ENCODE measurements around the gene DLGAP1.

GRCh38 chr18:4256766-4257417 lies 198.2 kb downstream of the DLGAP1 start:
- TF ChIP-seq PRDM15 (CRISPR knock-in tag; IDR thresholded peaks at IDR 0.05): no peak
- TF ChIP-seq HDAC6 (IDR thresholded peaks at IDR 0.05; ENCODE audit: unreplicated experiment): no peak
- TF ChIP-seq MAX (IDR thresholded peaks at IDR 0.05; ENCODE audit: low read depth, low read length): no peak; the same call in 1 of the 2 replicates
- no peak for TF ChIP-seq POLR2A (IDR thresholded peaks at IDR 0.05; ENCODE audit: low read depth, low read length)
- TF ChIP-seq CTCF (IDR thresholded peaks at IDR 0.05 in 2 of 3, conservative IDR thresholded peaks at IDR 0.05 in 1 of 3; ENCODE audit: control insufficient read depth in 2 of 3, extremely low read depth in 1 of 3, insufficient read depth in 1 of 3, low read depth in 3 of 3, low read length in 3 of 3): no peak
- no peak for TF ChIP-seq FOXK2 (IDR thresholded peaks at IDR 0.05)
- TF ChIP-seq ZZZ3 (IDR thresholded peaks at IDR 0.05; ENCODE audit: control insufficient read depth, insufficient read length, low read depth): no peak
